ENCODE data around the gene CYP46A1.

GRCh38 chr14:99636487-99636886, 47.6 kb upstream of the CYP46A1 start:
- TF ChIP-seq CTCF (IDR thresholded peaks at IDR 0.05; ENCODE audit: poor library complexity) (no peak), EZH2 (IDR thresholded peaks at IDR 0.05; ENCODE audit: borderline replicate concordance) (no peak), EZH2phosphoT487 (IDR thresholded peaks at IDR 0.05; ENCODE audit: low read depth, severe bottlenecking, unreplicated experiment) (no peak)

Measured in hepatocyte (in vitro differentiated cells).